ENCODE results near the gene PILRB.

The PILRB gene

GRCh38 chr7:100400656-100401055 is 42.7 kb downstream of the PILRB start:
- Histone ChIP-seq H3K36me3 (ENCODE audit: low read depth) (no peaks in the 10 kb centered on the region), H3K4me3 (ENCODE audit: severe bottlenecking) (no peak overlapping the region), H3K27ac (ENCODE audit: poor library complexity, severe bottlenecking) (no peak overlapping the region), H3K9me3 (ENCODE audit: severe bottlenecking) (no peaks in the 10 kb centered on the region), H3K4me1 (ENCODE audit: insufficient read depth, poor library complexity, severe bottlenecking) (no peaks in the 10 kb centered on the region), H3K27me3 (ENCODE audit: insufficient read depth, poor library complexity, severe bottlenecking) (no peaks in the 10 kb centered on the region)
- no peak for DNase-seq (ENCODE audit: low spot score)
- TF ChIP-seq CTCF (IDR thresholded peaks at IDR 0.05; ENCODE audit: poor library complexity, severe bottlenecking), result no peak
- ATAC-seq (ENCODE audit: low read depth), result peak; percentile 43; the same call in 1 of the 3 replicates

DNA sequence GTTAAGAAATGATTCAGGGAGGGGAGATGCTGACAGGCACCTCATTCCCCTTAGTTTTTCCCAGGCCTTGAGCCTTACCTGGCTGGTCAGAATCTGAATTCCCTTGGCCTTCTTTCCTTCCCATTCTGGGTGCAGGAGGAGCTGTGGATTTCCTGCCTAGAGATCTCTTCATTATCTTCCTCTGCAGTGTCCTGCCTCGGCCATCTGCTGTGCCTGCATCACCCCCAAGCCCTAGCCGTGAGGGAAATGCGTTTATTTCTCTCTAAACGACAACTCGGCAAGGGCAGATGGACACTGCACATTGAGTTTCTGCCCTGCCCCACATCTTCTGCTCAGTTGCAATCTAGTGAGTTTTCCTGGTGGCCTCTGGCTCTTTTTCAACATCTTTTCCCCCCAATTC is 43.9 kb downstream of the PILRB start:
- ATAC-seq (ENCODE audit: low read depth), result no peak
- no peaks in the 10 kb centered on the region for H3K27me3 ChIP-seq (ENCODE audit: insufficient read depth, poor library complexity, severe bottlenecking)
- H3K4me1 ChIP-seq (ENCODE audit: insufficient read depth, poor library complexity, severe bottlenecking), result no peaks in the 10 kb centered on the region
- no peak for DNase-seq (ENCODE audit: low spot score)
- H3K36me3 ChIP-seq (ENCODE audit: low read depth), result no peaks in the 10 kb centered on the region
- H3K9me3 ChIP-seq (ENCODE audit: severe bottlenecking), result no peaks in the 10 kb centered on the region
- no peak for TF ChIP-seq CTCF (IDR thresholded peaks at IDR 0.05; ENCODE audit: poor library complexity, severe bottlenecking)
- H3K4me3 ChIP-seq (ENCODE audit: severe bottlenecking), result no peak overlapping the region
- H3K27ac ChIP-seq (ENCODE audit: poor library complexity, severe bottlenecking), result no peak overlapping the region

DNA sequence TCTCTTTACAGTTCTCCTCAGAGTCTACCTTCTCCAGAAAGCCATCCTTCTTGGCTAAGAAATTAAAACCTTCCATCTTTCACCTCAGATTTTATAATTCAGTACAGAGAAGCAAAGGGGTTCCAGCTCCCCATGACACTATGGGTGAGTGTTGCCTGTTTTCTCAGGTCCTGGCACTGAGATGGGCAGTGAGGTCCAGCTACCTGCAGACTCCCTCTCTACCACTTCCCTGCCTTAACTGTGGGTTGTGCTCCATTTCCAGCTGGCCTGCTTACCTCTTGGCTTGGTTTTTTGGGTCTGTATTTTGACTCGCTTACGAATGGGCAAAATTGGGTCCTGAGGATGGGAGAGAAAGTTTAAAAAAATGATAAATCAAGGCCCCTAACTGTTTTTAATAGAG is 44.3 kb downstream of the PILRB start:
- H3K4me3 ChIP-seq (ENCODE audit: severe bottlenecking), result no peak overlapping the region
- TF ChIP-seq CTCF (IDR thresholded peaks at IDR 0.05; ENCODE audit: poor library complexity, severe bottlenecking), result no peak
- no peaks in the 10 kb centered on the region for H3K36me3 ChIP-seq (ENCODE audit: low read depth)
- no peaks in the 10 kb centered on the region for H3K9me3 ChIP-seq (ENCODE audit: severe bottlenecking)
- no peaks in the 10 kb centered on the region for H3K4me1 ChIP-seq (ENCODE audit: insufficient read depth, poor library complexity, severe bottlenecking)
- ATAC-seq (ENCODE audit: low read depth), result no peak
- H3K27ac ChIP-seq (ENCODE audit: poor library complexity, severe bottlenecking), result no peak overlapping the region
- H3K27me3 ChIP-seq (ENCODE audit: insufficient read depth, poor library complexity, severe bottlenecking), result no peaks in the 10 kb centered on the region
- DNase-seq (ENCODE audit: low spot score), result no peak

DNA sequence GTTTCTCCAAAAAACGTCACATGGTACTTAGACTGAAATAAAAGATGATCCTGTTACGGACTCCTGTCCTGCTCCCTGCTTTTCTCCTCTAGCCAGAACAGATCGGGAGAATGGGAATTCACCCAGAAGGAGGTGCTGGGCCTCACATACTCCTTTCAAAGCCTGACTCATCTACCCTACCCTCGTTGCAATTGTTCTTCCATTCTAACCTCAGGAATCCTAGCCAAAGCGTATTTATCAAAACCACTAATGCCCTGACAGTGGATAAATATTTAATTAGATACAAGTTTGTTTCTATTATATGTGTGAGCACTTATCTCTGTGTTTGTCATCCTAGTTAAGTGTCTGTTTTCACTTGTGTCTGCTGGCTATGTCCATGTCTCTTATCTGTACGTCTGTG is 48.9 kb downstream of the PILRB start:
- Histone ChIP-seq H3K4me1 (ENCODE audit: insufficient read depth, poor library complexity, severe bottlenecking) (no peaks in the 10 kb centered on the region), H3K36me3 (ENCODE audit: low read depth) (no peaks in the 10 kb centered on the region), H3K27ac (ENCODE audit: poor library complexity, severe bottlenecking) (no peak overlapping the region), H3K27me3 (ENCODE audit: insufficient read depth, poor library complexity, severe bottlenecking) (no peaks in the 10 kb centered on the region), H3K4me3 (ENCODE audit: severe bottlenecking) (no peak overlapping the region), H3K9me3 (ENCODE audit: severe bottlenecking) (no peaks in the 10 kb centered on the region)
- ATAC-seq (ENCODE audit: low read depth) (0 out of 3 replicates have a peak, but pooled peaks have one; percentile 24), DNase-seq (ENCODE audit: low spot score) (no peak)
- TF ChIP-seq CTCF (IDR thresholded peaks at IDR 0.05; ENCODE audit: poor library complexity, severe bottlenecking), result no peak

DNA sequence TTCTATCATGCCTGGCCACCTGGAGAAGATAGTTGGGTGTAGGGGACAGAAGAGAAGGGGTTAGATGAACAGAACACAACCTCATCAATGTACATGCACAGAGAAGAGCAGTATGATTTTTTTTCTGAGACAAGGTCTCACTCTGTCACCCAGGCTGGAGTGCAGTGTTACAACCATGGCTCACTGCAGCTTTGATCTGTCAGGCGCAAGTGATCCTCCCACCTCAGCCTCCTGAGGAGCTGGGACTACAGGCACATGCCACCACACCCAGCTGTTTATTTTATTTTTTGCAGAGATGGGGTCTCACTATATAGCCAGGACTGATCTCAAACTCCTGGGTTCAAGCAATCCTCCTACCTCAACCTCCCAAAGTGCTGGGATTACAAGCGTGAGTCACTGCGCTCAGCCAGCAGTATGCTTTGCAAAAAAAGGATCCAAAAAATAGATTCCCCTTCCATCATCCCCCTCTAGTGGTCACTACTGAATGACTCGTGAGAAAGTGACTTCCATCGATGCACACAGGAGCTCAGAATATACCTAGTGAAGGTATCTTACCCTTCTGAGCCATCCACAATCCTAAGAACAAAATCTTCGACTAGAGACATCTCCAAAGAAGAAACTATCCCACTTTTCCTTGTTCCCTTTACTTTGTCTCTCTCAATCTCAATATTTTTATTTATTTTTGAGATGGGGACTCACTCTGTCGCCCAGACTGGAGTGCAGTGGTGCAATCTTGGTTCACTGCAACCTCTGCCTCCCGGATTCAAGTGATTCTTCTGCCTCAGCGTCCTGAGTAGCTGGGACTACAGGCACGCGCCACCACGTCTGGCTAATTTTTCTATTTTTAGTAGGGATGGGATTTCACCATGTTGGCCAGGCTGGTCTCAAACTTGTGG is 49.6 kb downstream of the PILRB start:
- ATAC-seq (ENCODE audit: low read depth) (peak; percentile 85), DNase-seq (ENCODE audit: low spot score) (no peak)
- no peak overlapping the region for H3K4me3 ChIP-seq (ENCODE audit: severe bottlenecking)
- peak; percentile 78 for TF ChIP-seq CTCF (IDR thresholded peaks at IDR 0.05; ENCODE audit: poor library complexity, severe bottlenecking)
- no peaks in the 10 kb centered on the region for H3K4me1 ChIP-seq (ENCODE audit: insufficient read depth, poor library complexity, severe bottlenecking)
- H3K9me3 ChIP-seq (ENCODE audit: severe bottlenecking), result no peaks in the 10 kb centered on the region
- H3K27me3 ChIP-seq (ENCODE audit: insufficient read depth, poor library complexity, severe bottlenecking), result no peaks in the 10 kb centered on the region
- H3K27ac ChIP-seq (ENCODE audit: poor library complexity, severe bottlenecking), result no peak overlapping the region
- H3K36me3 ChIP-seq (ENCODE audit: low read depth), result no peaks in the 10 kb centered on the region

All from RWPE2 (cell line).